22Rv1 (cell line): Measurements from ENCODE around the gene MMS19.

ENCODE experiments used
- ZFX ChIP-seq: fragments of 450-650 bp; IDR thresholded peaks from 2 replicates; pipeline ENCODE4 v1.6.1; 2017; ENCODE audit warnings: antibody characterized with exemption, borderline replicate concordance
- TF ChIP-seq, protein P1 (sequence below): fragments of 450-650 bp; IDR thresholded peaks from 2 replicates; pipeline ENCODE4 v1.5.1; 2017; ENCODE audit warnings: mild to moderate bottlenecking

DNA sequence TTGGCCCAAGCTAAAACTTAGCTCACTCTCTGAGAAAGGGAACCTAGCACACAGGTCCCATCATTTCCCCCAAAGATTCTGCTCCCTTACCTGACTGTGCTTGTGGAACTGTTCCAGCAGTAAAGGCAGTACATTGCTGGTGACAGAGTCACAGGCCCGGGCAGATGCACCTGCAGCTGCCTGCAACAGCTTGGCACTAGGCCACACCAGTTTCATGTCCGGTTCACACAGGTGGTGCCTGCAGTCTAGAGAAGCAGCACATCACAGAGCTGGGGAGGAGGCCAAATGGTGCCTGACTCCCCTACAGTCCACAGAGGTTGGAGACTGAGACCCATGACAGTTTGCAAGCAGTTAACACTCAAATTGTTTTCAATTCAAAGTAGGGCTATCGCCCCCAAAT is 30.1 kb downstream of the MMS19 start:
- TF ChIP-seq, protein P1, sequence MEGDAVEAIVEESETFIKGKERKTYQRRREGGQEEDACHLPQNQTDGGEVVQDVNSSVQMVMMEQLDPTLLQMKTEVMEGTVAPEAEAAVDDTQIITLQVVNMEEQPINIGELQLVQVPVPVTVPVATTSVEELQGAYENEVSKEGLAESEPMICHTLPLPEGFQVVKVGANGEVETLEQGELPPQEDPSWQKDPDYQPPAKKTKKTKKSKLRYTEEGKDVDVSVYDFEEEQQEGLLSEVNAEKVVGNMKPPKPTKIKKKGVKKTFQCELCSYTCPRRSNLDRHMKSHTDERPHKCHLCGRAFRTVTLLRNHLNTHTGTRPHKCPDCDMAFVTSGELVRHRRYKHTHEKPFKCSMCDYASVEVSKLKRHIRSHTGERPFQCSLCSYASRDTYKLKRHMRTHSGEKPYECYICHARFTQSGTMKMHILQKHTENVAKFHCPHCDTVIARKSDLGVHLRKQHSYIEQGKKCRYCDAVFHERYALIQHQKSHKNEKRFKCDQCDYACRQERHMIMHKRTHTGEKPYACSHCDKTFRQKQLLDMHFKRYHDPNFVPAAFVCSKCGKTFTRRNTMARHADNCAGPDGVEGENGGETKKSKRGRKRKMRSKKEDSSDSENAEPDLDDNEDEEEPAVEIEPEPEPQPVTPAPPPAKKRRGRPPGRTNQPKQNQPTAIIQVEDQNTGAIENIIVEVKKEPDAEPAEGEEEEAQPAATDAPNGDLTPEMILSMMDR = no peak
- TF ChIP-seq ZFX = no peak
